Femur (tissue), 1 donor: ENCODE measurements around the gene TF.

Experiments
- DNase-seq: peaks from one replicate; pipeline ENCODE4 v3.0.0-alpha.2; 2017

Gene TF

DNA sequence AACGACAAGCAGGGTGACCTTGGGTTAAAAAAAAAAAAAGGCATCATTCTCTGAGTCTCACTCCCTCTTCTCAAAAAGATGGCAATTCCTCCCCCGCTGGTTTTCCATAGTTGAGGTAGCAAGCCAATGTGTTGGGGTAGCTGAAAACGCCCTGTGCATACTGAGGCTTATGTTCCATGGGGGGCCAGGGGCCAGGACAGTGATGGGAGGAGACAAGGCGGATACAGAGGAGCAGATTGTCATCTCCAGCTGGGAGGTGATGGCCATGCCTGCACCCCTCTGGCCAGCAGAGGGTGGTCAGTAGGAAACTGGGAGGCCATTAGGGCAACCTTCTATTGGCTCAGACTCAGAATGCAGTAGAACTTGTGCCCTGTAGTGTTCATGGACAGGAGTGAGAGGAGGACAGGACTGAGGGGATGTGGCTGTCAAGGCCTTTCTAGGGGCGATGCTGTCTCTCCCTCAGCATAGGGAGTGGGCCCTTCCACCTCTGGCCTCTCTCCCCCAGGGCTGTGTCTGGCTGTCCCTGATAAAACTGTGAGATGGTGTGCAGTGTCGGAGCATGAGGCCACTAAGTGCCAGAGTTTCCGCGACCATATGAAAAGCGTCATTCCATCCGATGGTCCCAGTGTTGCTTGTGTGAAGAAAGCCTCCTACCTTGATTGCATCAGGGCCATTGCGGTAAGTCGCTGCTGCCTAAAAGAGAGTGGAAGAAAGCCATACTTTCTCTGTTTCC, 1.9 kb downstream of the TF start:
- DNase-seq, result no peak

GRCh38 chr3:133749427-133750258, 3.5 kb downstream of the TF start:
- no peak for DNase-seq

DNA sequence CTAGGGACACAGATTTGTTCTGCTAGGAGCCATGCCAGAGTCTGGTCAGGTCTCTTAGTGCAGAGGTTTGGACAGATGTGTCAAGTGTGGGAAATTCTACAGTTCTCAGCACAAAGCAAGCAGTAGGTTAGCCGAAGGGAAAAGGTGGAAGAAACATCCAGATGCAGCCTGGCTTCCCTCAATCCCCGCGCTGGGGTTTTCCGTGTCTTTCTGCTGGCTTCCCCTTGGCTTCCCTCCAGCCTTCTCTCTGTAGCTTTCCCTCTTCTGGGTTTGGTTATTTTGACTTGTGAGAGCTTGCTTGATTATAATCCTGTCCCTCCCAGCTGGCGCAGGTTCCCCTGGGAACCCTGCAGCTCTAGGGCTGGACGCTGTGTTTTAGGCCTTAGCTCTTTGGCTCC, 4.1 kb downstream of the TF start:
- peak; percentile 41 for DNase-seq

GRCh38 chr3:133753107-133753778, 7.0 kb downstream of the TF start:
- DNase-seq, result no peak

DNA sequence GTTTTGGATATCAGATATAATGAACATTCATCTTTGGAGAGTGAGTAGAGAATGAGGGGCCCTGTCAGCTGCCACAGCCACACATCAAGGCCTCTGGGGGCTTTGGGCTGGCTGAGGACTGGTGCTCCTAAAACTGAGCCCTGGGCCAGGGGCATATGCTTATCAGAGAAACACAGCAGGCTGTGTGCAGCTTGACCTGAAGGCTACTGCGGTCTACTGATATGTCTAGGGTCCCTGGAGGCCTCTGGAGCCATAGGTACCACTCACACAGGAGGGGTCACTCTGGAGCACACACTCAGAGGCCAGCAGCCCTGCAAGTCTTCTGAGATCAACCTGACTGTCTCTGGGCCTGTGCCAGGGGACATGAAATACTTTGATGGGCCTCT, 7.6 kb downstream of the TF start:
- no peak for DNase-seq

- DNase-seq, result no peak
Measured at GRCh38 chr3:133754455-133754854, 8.3 kb downstream of the TF start.

- DNase-seq, result no peak
Measured at GRCh38 chr3:133754973-133755828, 9.0 kb downstream of the TF start.

GRCh38 chr3:133756716-133757694, 10.8 kb downstream of the TF start:
- no peak for DNase-seq

- DNase-seq, result no peak
Measured at GRCh38 chr3:133757701-133758567, 11.7 kb downstream of the TF start.

- DNase-seq, result no peak
Measured at GRCh38 chr3:133758568-133758928, 12.4 kb downstream of the TF start.

DNA sequence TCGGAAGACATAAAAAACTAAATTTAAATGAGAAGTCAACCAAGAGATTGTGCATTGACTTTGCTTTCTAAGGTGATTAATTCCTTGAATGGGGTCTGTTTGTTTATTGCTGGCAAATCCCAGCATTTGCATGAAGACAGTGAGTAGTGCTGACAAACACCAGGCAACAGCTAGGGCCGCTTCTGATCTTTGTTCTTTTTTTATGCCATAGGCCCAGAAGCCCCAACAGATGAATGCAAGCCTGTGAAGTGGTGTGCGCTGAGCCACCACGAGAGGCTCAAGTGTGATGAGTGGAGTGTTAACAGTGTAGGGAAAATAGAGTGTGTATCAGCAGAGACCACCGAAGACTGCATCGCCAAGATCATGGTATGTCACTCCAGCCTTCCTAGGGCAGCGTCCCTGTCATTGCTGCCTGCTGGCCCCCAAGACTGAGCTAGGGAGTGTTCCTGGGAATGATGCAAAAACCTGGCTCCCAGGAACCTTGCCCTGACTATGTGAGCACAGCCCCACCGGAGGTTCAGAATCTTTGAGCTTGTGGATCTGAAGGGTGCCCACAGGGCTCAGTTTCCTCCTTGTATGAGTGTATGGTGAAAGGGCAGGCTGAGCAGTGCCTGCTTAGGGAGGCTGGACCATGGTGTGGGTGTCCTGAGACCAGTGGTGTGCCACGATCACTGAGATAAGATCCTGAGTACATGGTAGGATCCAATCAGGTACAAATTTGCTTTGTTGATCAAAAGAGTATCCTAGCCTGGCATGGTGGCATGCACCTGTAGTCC, 13.0 kb downstream of the TF start:
- no peak for DNase-seq

GRCh38 chr3:133759740-133760305, 13.6 kb downstream of the TF start:
- no peak for DNase-seq

- DNase-seq, result no peak
Measured at GRCh38 chr3:133760916-133761315, 14.7 kb downstream of the TF start.

DNA sequence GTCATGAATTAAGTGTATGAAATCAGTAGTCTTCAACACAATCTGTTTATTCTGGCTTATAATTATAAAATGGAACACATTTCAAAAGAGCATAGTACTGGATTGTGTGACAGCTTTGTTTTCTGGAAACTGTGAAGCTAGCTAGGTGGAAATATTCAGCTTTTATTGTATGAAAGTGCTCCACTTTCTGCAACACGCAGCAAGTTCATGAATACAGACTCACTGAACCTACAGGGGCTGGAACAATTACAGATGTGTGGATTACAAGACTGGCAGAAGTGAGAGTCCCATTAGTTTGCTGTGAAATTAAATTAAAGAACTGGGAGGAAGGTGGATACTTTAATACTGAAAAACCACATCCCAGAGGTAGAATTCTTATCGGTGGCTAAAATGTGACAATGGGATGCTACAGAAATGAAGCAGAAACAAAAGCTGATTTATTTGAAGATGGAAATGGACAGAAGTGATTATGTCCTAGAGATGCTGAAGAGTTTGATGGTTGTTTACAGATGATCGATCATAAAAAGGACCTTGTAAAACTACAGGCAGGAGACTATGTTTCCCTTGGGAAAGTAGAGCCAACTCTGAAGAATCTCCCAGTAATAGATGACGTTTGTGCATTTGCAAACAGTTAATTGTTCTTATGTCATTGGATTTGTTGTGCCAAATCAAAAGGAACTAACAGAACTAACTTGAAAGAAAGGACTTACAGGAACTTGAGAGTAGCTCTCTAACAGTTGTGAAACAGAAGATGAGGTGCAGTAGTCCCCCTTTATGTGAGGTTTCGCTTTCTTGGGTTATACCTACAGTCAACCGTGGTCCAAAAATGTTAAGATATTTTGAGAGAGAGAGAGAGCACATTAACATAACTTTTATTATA, 15.7 kb downstream of the TF start:
- DNase-seq, result no peak

- DNase-seq, result no peak
Measured at GRCh38 chr3:133762539-133762938, 16.3 kb downstream of the TF start.

- DNase-seq, result peak; percentile 88
Measured at GRCh38 chr3:133763797-133764683, 17.8 kb downstream of the TF start.

- DNase-seq, result no peak
Measured at GRCh38 chr3:133765256-133765655, 19.1 kb downstream of the TF start.
